ENCODE results near the gene DNAJB11.

Gene DNAJB11

GRCh38 chr3:186594591-186595113 lies 24.1 kb downstream of the DNAJB11 start:
- no peak for FAIRE-seq
- DNase-seq (ENCODE audit: low spot score), result no peak

- FAIRE-seq (no peak), DNase-seq (ENCODE audit: low spot score) (no peak)
These were observed 26.2 kb downstream of the DNAJB11 start for GRCh38 chr3:186596568-186597287.

GRCh38 chr3:186598108-186598784 lies 27.7 kb downstream of the DNAJB11 start:
- DNase-seq (ENCODE audit: low spot score) (peak; percentile 91), FAIRE-seq (peak; percentile 82)

- DNase-seq (ENCODE audit: low spot score), result no peak
These were observed 28.2 kb downstream of the DNAJB11 start for GRCh38 chr3:186598794-186599141.

GRCh38 chr3:186599142-186599784 lies 28.7 kb downstream of the DNAJB11 start:
- FAIRE-seq, result no peak

More at GRCh38 chr3:186598794-186599141, 28.2 kb downstream of the DNAJB11 start:
- FAIRE-seq, result no peak

GRCh38 chr3:186599785-186600166 lies 29.3 kb downstream of the DNAJB11 start:
- DNase-seq (ENCODE audit: low spot score) (no peak), FAIRE-seq (no peak)

More at GRCh38 chr3:186599142-186599784, 28.7 kb downstream of the DNAJB11 start:
- peak; percentile 17 for DNase-seq (ENCODE audit: low spot score)

GRCh38 chr3:186600896-186601295 lies 30.4 kb downstream of the DNAJB11 start:
- DNase-seq (ENCODE audit: low spot score) (no peak), FAIRE-seq (no peak)

- no peak for DNase-seq (ENCODE audit: low spot score)
- no peak for FAIRE-seq
These were observed 32.6 kb downstream of the DNAJB11 start for GRCh38 chr3:186603159-186603558.

GRCh38 chr3:186605078-186605477 lies 34.6 kb downstream of the DNAJB11 start:
- FAIRE-seq (no peak), DNase-seq (ENCODE audit: low spot score) (no peak)

- FAIRE-seq (no peak), DNase-seq (ENCODE audit: low spot score) (no peak)
These were observed 35.3 kb downstream of the DNAJB11 start for GRCh38 chr3:186605561-186606545.

GRCh38 chr3:186608624-186609215 lies 38.2 kb downstream of the DNAJB11 start:
- FAIRE-seq (no peak), DNase-seq (ENCODE audit: low spot score) (no peak)

GRCh38 chr3:186609247-186609868 lies 38.8 kb downstream of the DNAJB11 start:
- FAIRE-seq (no peak), DNase-seq (ENCODE audit: low spot score) (peak; percentile 16)

GRCh38 chr3:186612065-186612464 lies 41.5 kb downstream of the DNAJB11 start:
- DNase-seq (ENCODE audit: low spot score) (no peak), FAIRE-seq (no peak)

- FAIRE-seq, result no peak
- no peak for DNase-seq (ENCODE audit: low spot score)
These were observed 42.5 kb downstream of the DNAJB11 start, which contains the start of gene AHSG for GRCh38 chr3:186612721-186613636. AHSG (plus strand) TSS chr3:186613060; CDS start chr3:186613142, 82 bp downstream.

GRCh38 chr3:186613637-186614265 lies 43.2 kb downstream of the DNAJB11 start:
- no peak for DNase-seq (ENCODE audit: low spot score)
- no peak for FAIRE-seq

GRCh38 chr3:186614266-186614596 lies 43.7 kb downstream of the DNAJB11 start:
- DNase-seq (ENCODE audit: low spot score), result no peak
- FAIRE-seq, result no peak

- peak; percentile 44 for DNase-seq (ENCODE audit: low spot score)
- peak; percentile 4 for FAIRE-seq
These were observed 44.3 kb downstream of the DNAJB11 start for GRCh38 chr3:186614597-186615483.

GRCh38 chr3:186616299-186616617 lies 45.7 kb downstream of the DNAJB11 start:
- no peak for FAIRE-seq
- DNase-seq (ENCODE audit: low spot score), result no peak
